A204.1 (cell line): ENCODE results near the gene CPN2.

Experiments used
- FAIRE-seq: peaks from 2 replicates; lab custom pipeline; 2012; peaks lifted over from hg19 to GRCh38; lab: Jason Lieb, UNC

The CPN2 gene

DNA sequence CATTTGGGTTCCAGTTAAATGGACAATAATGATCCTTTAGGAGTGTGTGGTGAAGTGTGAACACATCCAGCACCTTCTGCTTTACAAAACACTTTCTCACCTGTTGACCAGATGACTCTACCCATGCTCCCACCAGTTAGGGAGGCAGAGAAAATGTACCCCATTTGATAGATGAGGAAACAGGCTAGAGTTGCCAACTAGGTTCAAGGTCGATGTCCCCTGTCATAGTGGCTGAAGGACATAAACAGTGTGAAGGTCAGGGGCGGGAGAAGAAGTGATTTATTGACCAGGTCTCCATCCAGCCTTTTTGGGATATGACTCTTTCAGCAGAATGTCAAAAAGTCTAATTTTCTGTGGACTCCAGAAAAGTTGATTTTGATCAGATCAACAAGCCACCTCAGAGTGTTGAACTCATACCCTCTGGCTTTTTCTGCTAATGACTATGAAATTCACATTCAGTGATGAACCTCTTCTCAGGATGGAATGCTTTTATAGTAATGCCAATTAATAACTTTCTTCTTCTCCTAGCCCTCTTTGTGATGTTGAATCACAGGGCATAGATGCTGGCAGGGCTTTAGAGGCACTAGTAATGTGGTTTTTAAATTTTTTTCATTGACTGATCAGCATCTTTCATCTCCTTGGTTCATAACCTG is 57.5 kb downstream of the CPN2 start:
- no peak for FAIRE-seq

DNA sequence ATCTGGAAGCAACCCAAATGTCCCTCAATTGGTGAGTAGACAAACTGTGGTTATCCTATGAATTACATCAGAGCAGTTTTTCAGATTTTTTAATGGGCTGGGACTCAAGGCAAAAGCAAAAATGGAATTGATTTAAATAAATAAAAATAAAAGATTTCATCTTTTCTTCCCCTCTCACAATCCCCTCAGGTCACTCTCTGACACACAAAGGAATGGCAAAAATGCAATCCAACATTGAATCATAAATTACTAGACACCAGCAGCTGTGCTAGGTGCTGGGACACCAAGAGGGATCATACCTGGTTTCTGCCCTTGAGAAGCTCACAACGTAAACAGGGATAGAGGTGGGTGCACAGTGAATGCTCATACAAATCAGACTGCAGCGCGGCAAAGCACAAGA is 58.8 kb downstream of the CPN2 start:
- FAIRE-seq, result no peak
